Suppressor macrophage (primary cell): Measurements from ENCODE around the gene TRERF1.
A peak's percentile ranks its signal among the peaks of the same experiment; 100 is the strongest.

Experiments used
- DNase-seq, 4 experiments: peaks; one replicate each; pipeline ENCODE4 v3.0.0-alpha.2; 2020 to 2022

The TRERF1 gene

GRCh38 chr6:42302411-42302810 lies 149.3 kb downstream of the TRERF1 start:
- DNase-seq, result no peak

GRCh38 chr6:42301986-42302385 lies 149.7 kb downstream of the TRERF1 start:
- no peak for DNase-seq

- DNase-seq, result no peak
These were observed 151.0 kb downstream of the TRERF1 start for GRCh38 chr6:42300701-42301100.

GRCh38 chr6:42300185-42300584 lies 151.5 kb downstream of the TRERF1 start:
- no peak for DNase-seq

GRCh38 chr6:42297661-42298060 lies 154.1 kb downstream of the TRERF1 start:
- DNase-seq, result no peak

- no peak for DNase-seq
These were observed 155.1 kb downstream of the TRERF1 start for GRCh38 chr6:42296614-42297013.

- DNase-seq, result no peak
These were observed 156.0 kb downstream of the TRERF1 start for GRCh38 chr6:42295677-42296076.

GRCh38 chr6:42295181-42295580 lies 156.5 kb downstream of the TRERF1 start:
- peak in 2 of 4 experiments; percentile 24 to 29 for DNase-seq

GRCh38 chr6:42294759-42295158 lies 157.0 kb downstream of the TRERF1 start:
- peak in 3 of 4 experiments; percentile 30 to 56 (median 53) for DNase-seq

- no peak for DNase-seq
These were observed 158.2 kb downstream of the TRERF1 start for GRCh38 chr6:42293386-42293977.

- no peak for DNase-seq
These were observed 159.6 kb downstream of the TRERF1 start for GRCh38 chr6:42292004-42292740.

GRCh38 chr6:42287756-42288155 lies 164.0 kb downstream of the TRERF1 start:
- no peak for DNase-seq

- DNase-seq, result peak in 1 of 4 experiments; percentile 9
These were observed 170.2 kb downstream of the TRERF1 start for GRCh38 chr6:42281570-42281969.

GRCh38 chr6:42280966-42281533 lies 170.7 kb downstream of the TRERF1 start:
- no peak for DNase-seq

- no peak for DNase-seq
These were observed 171.6 kb downstream of the TRERF1 start for GRCh38 chr6:42279966-42280629.

- no peak for DNase-seq
These were observed 172.5 kb downstream of the TRERF1 start for GRCh38 chr6:42279144-42279781.

- no peak for DNase-seq
These were observed 173.4 kb downstream of the TRERF1 start for GRCh38 chr6:42278131-42278853.

GRCh38 chr6:42276034-42276890 lies 175.5 kb downstream of the TRERF1 start:
- DNase-seq, result no peak

- DNase-seq, result no peak
These were observed 176.2 kb downstream of the TRERF1 start for GRCh38 chr6:42275376-42276033.

GRCh38 chr6:42274898-42275297 lies 176.8 kb downstream of the TRERF1 start:
- no peak for DNase-seq
